DND-41 (cell line): ENCODE measurements around the gene LHPP.
A peak's percentile ranks its signal among the peaks of the same experiment; 100 is the strongest.

Experiments used
- ATAC-seq: fragments of 200-7000 bp; cut with Tn5 transposase; 3 replicates; pipeline ENCODE4 v1.9.1; 2021; ENCODE audit warnings: low read depth; ENCODE audit not compliant: insufficient read depth
- DNase-seq: peaks from one replicate; pipeline ENCODE4 v3.0.0-alpha.2; 2020
- H2AFZ ChIP-seq: 2 replicates; pipeline ENCODE4 v1.6.0; 2012; ENCODE audit warnings: low read depth, low read length
- H3K27ac ChIP-seq: 2 replicates; pipeline ENCODE4 v1.5.1; 2012; ENCODE audit warnings: low read length, inconsistent platforms
- H3K27me3 ChIP-seq: fragments of 200-600 bp; sonication (generic); 2 replicates; pipeline ENCODE4 v1.6.0; 2012; ENCODE audit warnings: low read length, mild to moderate bottlenecking, inconsistent platforms; ENCODE audit not compliant: insufficient read depth, poor library complexity
- H3K36me3 ChIP-seq: 2 replicates; pipeline ENCODE4 v1.5.1; 2012; ENCODE audit warnings: low read length, inconsistent platforms; ENCODE audit not compliant: insufficient read depth
- H3K4me1 ChIP-seq: 2 replicates; pipeline ENCODE4 v1.5.1; 2012; ENCODE audit warnings: mild to moderate bottlenecking, low read length; ENCODE audit not compliant: insufficient read depth
- H3K4me2 ChIP-seq: 2 replicates; pipeline ENCODE4 v1.6.0; 2012; ENCODE audit warnings: mild to moderate bottlenecking, moderate library complexity, low read length, inconsistent platforms; ENCODE audit not compliant: insufficient read depth
- H3K4me3 ChIP-seq, 2 experiments: fragments of 200-600 bp in 1 of 2; shearing (Covaris generic) in 1 of 2; 2 replicates each; pipeline ENCODE4 v1.5.1; 2012 to 2016; ENCODE audit warnings: inconsistent platforms in 2 of 2, low read length in 2 of 2, mild to moderate bottlenecking in 2 of 2, low read depth in 1 of 2, moderate library complexity in 1 of 2
- H3K79me2 ChIP-seq: 2 replicates; pipeline ENCODE4 v1.6.0; 2012; ENCODE audit warnings: low read length, inconsistent platforms; ENCODE audit not compliant: insufficient read depth
- H3K9ac ChIP-seq: 2 replicates; pipeline ENCODE4 v1.6.0; 2012; ENCODE audit warnings: low read depth, mild to moderate bottlenecking, inconsistent platforms, low read length, moderate library complexity
- H3K9me3 ChIP-seq: 2 replicates; pipeline ENCODE4 v1.5.1; 2012; ENCODE audit warnings: low read length, moderate library complexity, mild to moderate bottlenecking, inconsistent platforms; ENCODE audit not compliant: insufficient read depth, severe bottlenecking
- H4K20me1 ChIP-seq: 2 replicates; pipeline ENCODE4 v1.6.0; 2012; ENCODE audit warnings: low read length; ENCODE audit not compliant: insufficient read depth
- EZH2 ChIP-seq: IDR thresholded peaks from 3 replicates; pipeline ENCODE4 v1.6.1; 2012; ENCODE audit warnings: borderline replicate concordance, low read depth, mild to moderate bottlenecking, moderate library complexity, low read length, inconsistent platforms; ENCODE audit not compliant: severe bottlenecking
- TF ChIP-seq, protein P1 (sequence below): IDR thresholded peaks from 2 replicates; pipeline ENCODE4 v1.5.1; 2012; ENCODE audit warnings: borderline replicate concordance, low read length, moderate library complexity, mild to moderate bottlenecking; ENCODE audit not compliant: poor library complexity, severe bottlenecking; ENCODE audit errors: extremely low read depth

LHPP gene, protein sequence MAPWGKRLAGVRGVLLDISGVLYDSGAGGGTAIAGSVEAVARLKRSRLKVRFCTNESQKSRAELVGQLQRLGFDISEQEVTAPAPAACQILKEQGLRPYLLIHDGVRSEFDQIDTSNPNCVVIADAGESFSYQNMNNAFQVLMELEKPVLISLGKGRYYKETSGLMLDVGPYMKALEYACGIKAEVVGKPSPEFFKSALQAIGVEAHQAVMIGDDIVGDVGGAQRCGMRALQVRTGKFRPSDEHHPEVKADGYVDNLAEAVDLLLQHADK

GRCh38 chr10:124461642-124462347 lies at the start of gene LHPP:
Gene LHPP, plus strand, starts transcription at chr10:124461823. Its CDS starts 40 bp downstream, at chr10:124461863.
- peak within 1 kb of the TSS; percentile 98 for H3K4me2 ChIP-seq
- peak within 1 kb of the TSS; percentile 72 for H3K9ac ChIP-seq
- TF ChIP-seq, protein P1, sequence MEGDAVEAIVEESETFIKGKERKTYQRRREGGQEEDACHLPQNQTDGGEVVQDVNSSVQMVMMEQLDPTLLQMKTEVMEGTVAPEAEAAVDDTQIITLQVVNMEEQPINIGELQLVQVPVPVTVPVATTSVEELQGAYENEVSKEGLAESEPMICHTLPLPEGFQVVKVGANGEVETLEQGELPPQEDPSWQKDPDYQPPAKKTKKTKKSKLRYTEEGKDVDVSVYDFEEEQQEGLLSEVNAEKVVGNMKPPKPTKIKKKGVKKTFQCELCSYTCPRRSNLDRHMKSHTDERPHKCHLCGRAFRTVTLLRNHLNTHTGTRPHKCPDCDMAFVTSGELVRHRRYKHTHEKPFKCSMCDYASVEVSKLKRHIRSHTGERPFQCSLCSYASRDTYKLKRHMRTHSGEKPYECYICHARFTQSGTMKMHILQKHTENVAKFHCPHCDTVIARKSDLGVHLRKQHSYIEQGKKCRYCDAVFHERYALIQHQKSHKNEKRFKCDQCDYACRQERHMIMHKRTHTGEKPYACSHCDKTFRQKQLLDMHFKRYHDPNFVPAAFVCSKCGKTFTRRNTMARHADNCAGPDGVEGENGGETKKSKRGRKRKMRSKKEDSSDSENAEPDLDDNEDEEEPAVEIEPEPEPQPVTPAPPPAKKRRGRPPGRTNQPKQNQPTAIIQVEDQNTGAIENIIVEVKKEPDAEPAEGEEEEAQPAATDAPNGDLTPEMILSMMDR, result peak; percentile 31
- no peak for TF ChIP-seq EZH2
- peak within 1 kb of the TSS; percentile 92 for H2AFZ ChIP-seq
- DNase-seq, result peak; percentile 89
- H3K9me3 ChIP-seq, result no peaks in the 10 kb centered on the region
- peak within 1 kb of the TSS; percentile 81 for H3K27ac ChIP-seq
- no peaks in the 10 kb centered on the region for H3K27me3 ChIP-seq
- peaks cover 17% of the 10 kb centered on the region for H3K4me1 ChIP-seq
- H4K20me1 ChIP-seq, result peaks cover 4% of the 10 kb centered on the region; the same call in 1 of the 2 replicates
- no peaks in the 10 kb centered on the region for H3K36me3 ChIP-seq
- peak within 1 kb of the TSS; percentile 62 to 99 for H3K4me3 ChIP-seq
- H3K79me2 ChIP-seq, result peaks cover 5% of the 10 kb centered on the region
- ATAC-seq, result peak; percentile 98

DNA sequence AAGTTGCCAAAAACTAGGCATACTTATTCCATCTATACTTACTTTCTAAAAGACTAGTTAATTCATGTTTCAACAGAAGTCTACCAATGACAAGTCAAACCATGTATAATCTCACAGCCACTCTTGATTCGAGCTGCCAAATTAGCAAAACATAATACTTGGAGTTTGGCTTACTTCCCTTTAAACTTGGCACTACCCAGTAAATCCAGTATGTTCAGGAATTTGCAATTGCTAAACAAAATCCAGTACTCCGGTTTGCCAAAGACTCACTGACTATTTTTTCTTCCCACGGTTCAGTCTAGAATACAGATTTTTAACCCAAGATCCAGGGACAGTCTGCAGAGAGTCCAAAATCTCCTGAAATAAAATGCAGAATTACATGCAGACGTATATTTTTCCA lies 47.5 kb upstream of the LHPP start:
- no peaks in the 10 kb centered on the region for H3K79me2 ChIP-seq
- H3K4me3 ChIP-seq, result no peak overlapping the region
- H3K27ac ChIP-seq, result no peak overlapping the region
- no peaks in the 10 kb centered on the region for H4K20me1 ChIP-seq
- no peaks in the 10 kb centered on the region for H3K36me3 ChIP-seq
- H3K27me3 ChIP-seq, result no peaks in the 10 kb centered on the region
- H3K4me1 ChIP-seq, result no peaks in the 10 kb centered on the region
- H2AFZ ChIP-seq, result no peak overlapping the region
- TF ChIP-seq EZH2, result no peak
- TF ChIP-seq, protein P1, result no peak
- ATAC-seq (no peak), DNase-seq (no peak)
- H3K9me3 ChIP-seq, result no peaks in the 10 kb centered on the region
- H3K9ac ChIP-seq, result no peak overlapping the region
- no peak overlapping the region for H3K4me2 ChIP-seq

GRCh38 chr10:124415210-124415609 lies 46.4 kb upstream of the LHPP start:
- no peak overlapping the region for H3K9ac ChIP-seq
- no peak overlapping the region for H3K4me2 ChIP-seq
- no peaks in the 10 kb centered on the region for H3K36me3 ChIP-seq
- no peak overlapping the region for H3K4me3 ChIP-seq
- no peaks in the 10 kb centered on the region for H4K20me1 ChIP-seq
- no peak overlapping the region for H3K27ac ChIP-seq
- DNase-seq, result no peak
- peaks cover under 1% of the 10 kb centered on the region for H3K27me3 ChIP-seq
- H3K4me1 ChIP-seq, result no peaks in the 10 kb centered on the region
- ATAC-seq, result no peak
- no peaks in the 10 kb centered on the region for H3K9me3 ChIP-seq
- TF ChIP-seq, protein P1, result no peak
- no peak for TF ChIP-seq EZH2
- H3K79me2 ChIP-seq, result no peaks in the 10 kb centered on the region
- no peak overlapping the region for H2AFZ ChIP-seq
